ENCODE measurements around the gene RAP1GDS1.

GRCh38 chr4:98285676-98286075, 24.5 kb downstream of the RAP1GDS1 start:
- no peak for TF ChIP-seq POLR2A (IDR thresholded peaks at IDR 0.05)
- TF ChIP-seq CTCF (IDR thresholded peaks at IDR 0.05): no peak
- TF ChIP-seq EP300 (IDR thresholded peaks at IDR 0.05): no peak
